GM19372 (cell line): ENCODE results near the gene OPTN.
"Not testable (repeated sequence)": the region's sequence is repeated elsewhere in the genome, so short reads cannot be mapped to it uniquely, and the experiment has no call there.

ENCODE experiments used
- ATAC-seq: cut with Tn5 transposase; IDR thresholded peaks from one replicate; pipeline ENCODE4 v1.9.1; 2021; ENCODE audit warnings: mild to moderate bottlenecking, low read depth, moderate library complexity; ENCODE audit not compliant: unreplicated experiment

The OPTN gene

GRCh38 chr10:13099666-13100348 lies at the start of gene OPTN:
Gene OPTN (plus strand): TSS chr10:13100163. CDS start chr10:13109123, 8,960 bp downstream.
- ATAC-seq: peak; percentile 56

GRCh38 chr10:13051126-13051694 lies 48.8 kb upstream of the OPTN start:
- no peak for ATAC-seq

GRCh38 chr10:13053208-13053607 lies 46.8 kb upstream of the OPTN start:
- not testable (repeated sequence) for ATAC-seq

GRCh38 chr10:13053794-13054462 lies 46.0 kb upstream of the OPTN start:
- no peak for ATAC-seq

GRCh38 chr10:13054844-13055243 lies 45.1 kb upstream of the OPTN start:
- no peak for ATAC-seq

GRCh38 chr10:13056456-13057077 lies 43.4 kb upstream of the OPTN start:
- ATAC-seq: no peak

- no peak for ATAC-seq
These were observed 37.2 kb upstream of the OPTN start for GRCh38 chr10:13062803-13063202.

- no peak for ATAC-seq
These were observed 33.4 kb upstream of the OPTN start for GRCh38 chr10:13066527-13066926.

GRCh38 chr10:13067431-13067830 lies 32.5 kb upstream of the OPTN start:
- ATAC-seq: no peak

- no peak for ATAC-seq
These were observed 31.9 kb upstream of the OPTN start for GRCh38 chr10:13068071-13068470.

- no peak for ATAC-seq
These were observed 31.5 kb upstream of the OPTN start for GRCh38 chr10:13068484-13068883.

- ATAC-seq: no peak
These were observed 27.6 kb upstream of the OPTN start for GRCh38 chr10:13072339-13072738.

- ATAC-seq: no peak
These were observed 25.2 kb upstream of the OPTN start for GRCh38 chr10:13074563-13075451.

GRCh38 chr10:13078912-13079775 lies 20.8 kb upstream of the OPTN start:
- no peak for ATAC-seq

GRCh38 chr10:13079776-13080050 lies 20.2 kb upstream of the OPTN start:
- ATAC-seq: no peak

- no peak for ATAC-seq
These were observed 19.3 kb upstream of the OPTN start for GRCh38 chr10:13080643-13081042.

GRCh38 chr10:13083700-13084099 lies 16.3 kb upstream of the OPTN start:
- ATAC-seq: not testable (repeated sequence)

- ATAC-seq: no peak
These were observed 13.9 kb upstream of the OPTN start for GRCh38 chr10:13086056-13086455.

GRCh38 chr10:13087601-13087985 lies 12.4 kb upstream of the OPTN start:
- no peak for ATAC-seq
